ENCODE data around the gene PRDM16.

GRCh38 chr1:3227351-3227704 lies 158.3 kb downstream of the PRDM16 start:
- no peak for TF ChIP-seq CTCF (conservative IDR thresholded peaks at IDR 0.05; ENCODE audit: low read depth, low read length)
- TF ChIP-seq RFX5 (IDR thresholded peaks at IDR 0.05; ENCODE audit: low read depth, low read length) = no peak
- TF ChIP-seq RAD21 (IDR thresholded peaks at IDR 0.05; ENCODE audit: low read length) = no peak
- no peak for TF ChIP-seq POLR2A (IDR thresholded peaks at IDR 0.05; ENCODE audit: low read depth, low read length)
- no peak for TF ChIP-seq USF2 (IDR thresholded peaks at IDR 0.05; ENCODE audit: low read depth, low read length)
- no peak for TF ChIP-seq FOS (IDR thresholded peaks at IDR 0.05; ENCODE audit: low read depth, low read length)
- TF ChIP-seq SMC3 (IDR thresholded peaks at IDR 0.05; ENCODE audit: low read depth, low read length) = no peak
- no peak for TF ChIP-seq BHLHE40 (IDR thresholded peaks at IDR 0.05; ENCODE audit: low read depth, low read length)
- no peak for TF ChIP-seq ELK1 (IDR thresholded peaks at IDR 0.05; ENCODE audit: borderline replicate concordance, low read depth, low read length)
- TF ChIP-seq MXI1 (IDR thresholded peaks at IDR 0.05; ENCODE audit: borderline replicate concordance, low read depth, low read length) = no peak
- TF ChIP-seq MAFK (IDR thresholded peaks at IDR 0.05; ENCODE audit: low read depth, low read length) = no peak
